GM12878 (cell line): ENCODE results near the gene KRT10. TPM values are rescaled to one million over a fixed set of nuclear protein-coding genes. Genes with fewer than 3 reads are reported as not detected.

Experiments used
- CBX5 ChIP-seq: sonication (generic); IDR thresholded peaks from 2 replicates; pipeline ENCODE4 v1.6.1; 2016; ENCODE audit warnings: low read depth, moderate library complexity, mild to moderate bottlenecking, inconsistent platforms
- DPF2 ChIP-seq: fragments of 450-650 bp; IDR thresholded peaks from 2 replicates; pipeline ENCODE4 v1.6.1; 2017; ENCODE audit warnings: mild to moderate bottlenecking
- E2F4 ChIP-seq: IDR thresholded peaks from 2 replicates; pipeline ENCODE4 v1.6.1; 2012; ENCODE audit warnings: low read depth, low read length, improper control_type of control experiment
- IKZF1 ChIP-seq: fragments of 450-650 bp; conservative IDR thresholded peaks from 2 replicates; pipeline ENCODE4 v1.6.1; 2017; ENCODE audit warnings: antibody characterized with exemption, mild to moderate bottlenecking
- IRF4 ChIP-seq: IDR thresholded peaks from 2 replicates; pipeline ENCODE4 v1.6.1; 2011; ENCODE audit warnings: low read depth, low read length
- MYB ChIP-seq: fragments of 150-350 bp; IDR thresholded peaks from 2 replicates; pipeline ENCODE4 v1.6.1; 2014; ENCODE audit warnings: mild to moderate bottlenecking, low read depth, low read length, borderline replicate concordance
- POLR2AphosphoS2 ChIP-seq: IDR thresholded peaks from 2 replicates; pipeline ENCODE4 v1.6.1; 2011; ENCODE audit warnings: low read depth, mild to moderate bottlenecking, low read length, improper control_type of control experiment, moderate library complexity
- PRDM15 ChIP-seq: fragments of 450-650 bp; formaldehyde crosslinking; IDR thresholded peaks from 2 replicates; pipeline ENCODE4 v1.4.0; 2020; ENCODE audit warnings: mild to moderate bottlenecking, moderate library complexity
- REST ChIP-seq: IDR thresholded peaks from 2 replicates; pipeline ENCODE4 v1.6.1; 2012; ENCODE audit warnings: mild to moderate bottlenecking, low read depth, low read length
- SMAD5 ChIP-seq: IDR thresholded peaks from 2 replicates; pipeline ENCODE4 v1.6.1; 2016; ENCODE audit warnings: antibody characterized with exemption, low read depth
- SMARCA5 ChIP-seq: fragments of 450-650 bp; IDR thresholded peaks from 2 replicates; pipeline ENCODE4 v1.6.1; 2017; ENCODE audit warnings: mild to moderate bottlenecking
- STAT3 ChIP-seq: IDR thresholded peaks from 2 replicates; pipeline ENCODE4 v1.6.1; 2011; ENCODE audit warnings: low read depth, low read length, improper control_type of control experiment
- TCF12 ChIP-seq: IDR thresholded peaks from 2 replicates; pipeline ENCODE4 v1.6.1; 2011; ENCODE audit warnings: low read depth, mild to moderate bottlenecking, low read length
- ZBTB11 ChIP-seq: fragments of 450-650 bp; formaldehyde crosslinking; IDR thresholded peaks from 2 replicates; pipeline ENCODE4 v1.5.0; 2022; ENCODE audit warnings: mild to moderate bottlenecking, missing genetic modification characterization
- ZBTB4 ChIP-seq: fragments of 450-650 bp; formaldehyde crosslinking; IDR thresholded peaks from 2 replicates; pipeline ENCODE4 v1.4.0; 2022; ENCODE audit warnings: mild to moderate bottlenecking, moderate library complexity
- ZNF622 ChIP-seq: fragments of 450-650 bp; IDR thresholded peaks from 2 replicates; pipeline ENCODE4 v1.6.1; 2017; ENCODE audit warnings: mild to moderate bottlenecking, inconsistent platforms
- polyA plus RNA-seq, 11 experiments: library from polyadenylated mRNA; depleted of rRNA in 4 of 11; unstranded in 6 of 11; stranded (reverse) in 5 of 11; fragments of >200 nt; fragmentation: Nextera tagmentation in 4 of 11; fragmentation: Illumina TruSeq in 1 of 11; extraction: Ambion mirVana in 4 of 11; extraction: Trizol in 1 of 11; gene quantifications; 1 replicate in 1 of 11; 2 replicates in 10 of 11; pipeline versions ENCODE4 v1.2.1 to v1.2.3, GENCODE V29; 2011 to 2016; ENCODE audit warnings: inconsistent platforms in 2 of 11, missing spikeins in 2 of 11, low read depth in 1 of 11
- total RNA-seq, 4 experiments: library from RNA; depleted of rRNA in 3 of 4; stranded (reverse); fragments of >200 nt in 3 of 4; fragmentation: Illumina TruSeq in 1 of 4; extraction: Trizol in 1 of 4; gene quantifications; 2 replicates each; pipeline versions ENCODE4 v1.2.1 to v1.2.3, GENCODE V29; 2013 to 2021

Gene KRT10
- total and polyA plus RNA-seq, 10 of the 15 experiments (the other 5 are each of a cell fraction or from before 2014, with no cell fraction given), result 10.8 to 98.5 (median 23.9) TPM

- TF ChIP-seq E2F4 (no peak), CBX5 (no peak), IKZF1 (no peak), REST (no peak), IRF4 (no peak), DPF2 (0 out of 2 replicates have a peak, but pooled peaks have one; percentile 40), TCF12 (no peak), STAT3 (no peak), SMAD5 (no peak), MYB (no peak), ZNF622 (no peak), PRDM15 (CRISPR knock-in tag) (no peak), ZBTB4 (CRISPR knock-in tag) (no peak), ZBTB11 (CRISPR knock-in tag) (no peak), SMARCA5 (no peak), POLR2AphosphoS2 (no peak)
These were observed 22.0 kb downstream of the KRT10 start (continued) for GRCh38 chr17:40800381-40800780.
